ENCODE results near the gene PCDHGC5.
A peak's percentile ranks its signal among the peaks of the same experiment; 100 is the strongest.

Gene PCDHGC5

DNA sequence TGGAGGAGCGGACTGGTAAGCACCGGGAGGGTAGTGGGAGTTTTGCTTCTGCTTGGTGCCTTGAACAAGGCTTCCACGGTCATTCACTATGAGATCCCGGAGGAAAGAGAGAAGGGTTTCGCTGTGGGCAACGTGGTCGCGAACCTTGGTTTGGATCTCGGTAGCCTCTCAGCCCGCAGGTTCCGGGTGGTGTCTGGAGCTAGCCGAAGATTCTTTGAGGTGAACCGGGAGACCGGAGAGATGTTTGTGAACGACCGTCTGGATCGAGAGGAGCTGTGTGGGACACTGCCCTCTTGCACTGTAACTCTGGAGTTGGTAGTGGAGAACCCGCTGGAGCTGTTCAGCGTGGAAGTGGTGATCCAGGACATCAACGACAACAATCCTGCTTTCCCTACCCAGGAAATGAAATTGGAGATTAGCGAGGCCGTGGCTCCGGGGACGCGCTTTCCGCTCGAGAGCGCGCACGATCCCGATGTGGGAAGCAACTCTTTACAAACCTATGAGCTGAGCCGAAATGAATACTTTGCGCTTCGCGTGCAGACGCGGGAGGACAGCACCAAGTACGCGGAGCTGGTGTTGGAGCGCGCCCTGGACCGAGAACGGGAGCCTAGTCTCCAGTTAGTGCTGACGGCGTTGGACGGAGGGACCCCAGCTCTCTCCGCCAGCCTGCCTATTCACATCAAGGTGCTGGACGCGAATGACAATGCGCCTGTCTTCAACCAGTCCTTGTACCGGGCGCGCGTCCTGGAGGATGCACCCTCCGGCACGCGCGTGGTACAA lies 12.6 kb upstream of the PCDHGC5 start (continued):
- TF ChIP-seq, protein P1, sequence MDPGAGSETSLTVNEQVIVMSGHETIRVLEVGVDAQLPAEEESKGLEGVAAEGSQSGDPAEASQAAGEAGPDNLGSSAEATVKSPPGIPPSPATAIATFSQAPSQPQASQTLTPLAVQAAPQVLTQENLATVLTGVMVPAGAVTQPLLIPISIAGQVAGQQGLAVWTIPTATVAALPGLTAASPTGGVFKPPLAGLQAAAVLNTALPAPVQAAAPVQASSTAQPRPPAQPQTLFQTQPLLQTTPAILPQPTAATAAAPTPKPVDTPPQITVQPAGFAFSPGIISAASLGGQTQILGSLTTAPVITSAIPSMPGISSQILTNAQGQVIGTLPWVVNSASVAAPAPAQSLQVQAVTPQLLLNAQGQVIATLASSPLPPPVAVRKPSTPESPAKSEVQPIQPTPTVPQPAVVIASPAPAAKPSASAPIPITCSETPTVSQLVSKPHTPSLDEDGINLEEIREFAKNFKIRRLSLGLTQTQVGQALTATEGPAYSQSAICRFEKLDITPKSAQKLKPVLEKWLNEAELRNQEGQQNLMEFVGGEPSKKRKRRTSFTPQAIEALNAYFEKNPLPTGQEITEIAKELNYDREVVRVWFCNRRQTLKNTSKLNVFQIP (CRISPR knock-in tag; IDR thresholded peaks at IDR 0.05; ENCODE audit: borderline replicate concordance, low read depth), result no peak
- no peak for TF ChIP-seq SNAI2 (CRISPR knock-in tag; IDR thresholded peaks at IDR 0.05)
- no peak for TF ChIP-seq PPARA (CRISPR knock-in tag; IDR thresholded peaks at IDR 0.05; ENCODE audit: borderline replicate concordance)
- TF ChIP-seq ESRRG (CRISPR knock-in tag; IDR thresholded peaks at IDR 0.05), result no peak
- no peak for TF ChIP-seq CSDC2 (CRISPR knock-in tag; IDR thresholded peaks at IDR 0.05)
- TF ChIP-seq, protein P2, sequence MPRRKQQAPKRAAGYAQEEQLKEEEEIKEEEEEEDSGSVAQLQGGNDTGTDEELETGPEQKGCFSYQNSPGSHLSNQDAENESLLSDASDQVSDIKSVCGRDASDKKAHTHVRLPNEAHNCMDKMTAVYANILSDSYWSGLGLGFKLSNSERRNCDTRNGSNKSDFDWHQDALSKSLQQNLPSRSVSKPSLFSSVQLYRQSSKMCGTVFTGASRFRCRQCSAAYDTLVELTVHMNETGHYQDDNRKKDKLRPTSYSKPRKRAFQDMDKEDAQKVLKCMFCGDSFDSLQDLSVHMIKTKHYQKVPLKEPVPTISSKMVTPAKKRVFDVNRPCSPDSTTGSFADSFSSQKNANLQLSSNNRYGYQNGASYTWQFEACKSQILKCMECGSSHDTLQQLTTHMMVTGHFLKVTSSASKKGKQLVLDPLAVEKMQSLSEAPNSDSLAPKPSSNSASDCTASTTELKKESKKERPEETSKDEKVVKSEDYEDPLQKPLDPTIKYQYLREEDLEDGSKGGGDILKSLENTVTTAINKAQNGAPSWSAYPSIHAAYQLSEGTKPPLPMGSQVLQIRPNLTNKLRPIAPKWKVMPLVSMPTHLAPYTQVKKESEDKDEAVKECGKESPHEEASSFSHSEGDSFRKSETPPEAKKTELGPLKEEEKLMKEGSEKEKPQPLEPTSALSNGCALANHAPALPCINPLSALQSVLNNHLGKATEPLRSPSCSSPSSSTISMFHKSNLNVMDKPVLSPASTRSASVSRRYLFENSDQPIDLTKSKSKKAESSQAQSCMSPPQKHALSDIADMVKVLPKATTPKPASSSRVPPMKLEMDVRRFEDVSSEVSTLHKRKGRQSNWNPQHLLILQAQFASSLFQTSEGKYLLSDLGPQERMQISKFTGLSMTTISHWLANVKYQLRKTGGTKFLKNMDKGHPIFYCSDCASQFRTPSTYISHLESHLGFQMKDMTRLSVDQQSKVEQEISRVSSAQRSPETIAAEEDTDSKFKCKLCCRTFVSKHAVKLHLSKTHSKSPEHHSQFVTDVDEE (CRISPR knock-in tag; IDR thresholded peaks at IDR 0.05), result no peak
- TF ChIP-seq ISL1 (CRISPR knock-in tag; IDR thresholded peaks at IDR 0.05), result no peak

DNA sequence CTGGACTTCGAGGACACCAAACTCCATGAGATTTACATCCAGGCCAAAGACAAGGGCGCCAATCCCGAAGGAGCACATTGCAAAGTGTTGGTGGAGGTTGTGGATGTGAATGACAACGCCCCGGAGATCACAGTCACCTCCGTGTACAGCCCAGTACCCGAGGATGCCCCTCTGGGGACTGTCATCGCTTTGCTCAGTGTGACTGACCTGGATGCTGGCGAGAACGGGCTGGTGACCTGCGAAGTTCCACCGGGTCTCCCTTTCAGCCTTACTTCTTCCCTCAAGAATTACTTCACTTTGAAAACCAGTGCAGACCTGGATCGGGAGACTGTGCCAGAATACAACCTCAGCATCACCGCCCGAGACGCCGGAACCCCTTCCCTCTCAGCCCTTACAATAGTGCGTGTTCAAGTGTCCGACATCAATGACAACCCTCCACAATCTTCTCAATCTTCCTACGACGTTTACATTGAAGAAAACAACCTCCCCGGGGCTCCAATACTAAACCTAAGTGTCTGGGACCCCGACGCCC lies 11.8 kb upstream of the PCDHGC5 start:
- ATAC-seq, result no peak
- TF ChIP-seq, protein P3, sequence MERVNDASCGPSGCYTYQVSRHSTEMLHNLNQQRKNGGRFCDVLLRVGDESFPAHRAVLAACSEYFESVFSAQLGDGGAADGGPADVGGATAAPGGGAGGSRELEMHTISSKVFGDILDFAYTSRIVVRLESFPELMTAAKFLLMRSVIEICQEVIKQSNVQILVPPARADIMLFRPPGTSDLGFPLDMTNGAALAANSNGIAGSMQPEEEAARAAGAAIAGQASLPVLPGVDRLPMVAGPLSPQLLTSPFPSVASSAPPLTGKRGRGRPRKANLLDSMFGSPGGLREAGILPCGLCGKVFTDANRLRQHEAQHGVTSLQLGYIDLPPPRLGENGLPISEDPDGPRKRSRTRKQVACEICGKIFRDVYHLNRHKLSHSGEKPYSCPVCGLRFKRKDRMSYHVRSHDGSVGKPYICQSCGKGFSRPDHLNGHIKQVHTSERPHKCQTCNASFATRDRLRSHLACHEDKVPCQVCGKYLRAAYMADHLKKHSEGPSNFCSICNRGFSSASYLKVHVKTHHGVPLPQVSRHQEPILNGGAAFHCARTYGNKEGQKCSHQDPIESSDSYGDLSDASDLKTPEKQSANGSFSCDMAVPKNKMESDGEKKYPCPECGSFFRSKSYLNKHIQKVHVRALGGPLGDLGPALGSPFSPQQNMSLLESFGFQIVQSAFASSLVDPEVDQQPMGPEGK (CRISPR knock-in tag; IDR thresholded peaks at IDR 0.05; ENCODE audit: borderline replicate concordance), result no peak
- TF ChIP-seq TCF4 (CRISPR knock-in tag; IDR thresholded peaks at IDR 0.05; ENCODE audit: borderline replicate concordance) (no peak), PPARA (CRISPR knock-in tag; IDR thresholded peaks at IDR 0.05; ENCODE audit: borderline replicate concordance) (no peak), RARB (CRISPR knock-in tag; IDR thresholded peaks at IDR 0.05) (no peak), ZNF565 (CRISPR knock-in tag; conservative IDR thresholded peaks at IDR 0.05; ENCODE audit: low read depth) (no peak)

DNA sequence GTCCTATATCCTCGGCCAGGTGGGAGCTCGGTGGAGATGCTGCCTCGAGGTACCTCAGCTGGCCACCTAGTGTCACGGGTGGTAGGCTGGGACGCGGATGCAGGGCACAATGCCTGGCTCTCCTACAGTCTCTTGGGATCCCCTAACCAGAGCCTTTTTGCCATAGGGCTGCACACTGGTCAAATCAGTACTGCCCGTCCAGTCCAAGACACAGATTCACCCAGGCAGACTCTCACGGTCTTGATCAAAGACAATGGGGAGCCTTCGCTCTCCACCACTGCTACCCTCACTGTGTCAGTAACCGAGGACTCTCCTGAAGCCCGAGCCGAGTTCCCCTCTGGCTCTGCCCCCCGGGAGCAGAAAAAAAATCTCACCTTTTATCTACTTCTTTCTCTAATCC lies 11.1 kb upstream of the PCDHGC5 start:
- TF ChIP-seq OSR1 (CRISPR knock-in tag; IDR thresholded peaks at IDR 0.05) (no peak), ZFP3 (CRISPR knock-in tag; IDR thresholded peaks at IDR 0.05) (no peak), CSDC2 (CRISPR knock-in tag; IDR thresholded peaks at IDR 0.05) (no peak), ARNTL (CRISPR knock-in tag; IDR thresholded peaks at IDR 0.05; ENCODE audit: borderline replicate concordance, low read depth) (no peak), TOX (CRISPR knock-in tag; IDR thresholded peaks at IDR 0.05; ENCODE audit: borderline replicate concordance) (no peak), SNAI2 (CRISPR knock-in tag; IDR thresholded peaks at IDR 0.05) (no peak), ZNF565 (CRISPR knock-in tag; conservative IDR thresholded peaks at IDR 0.05; ENCODE audit: low read depth) (no peak), ZC3H10 (CRISPR knock-in tag; IDR thresholded peaks at IDR 0.05) (no peak), ZNF8 (CRISPR knock-in tag; IDR thresholded peaks at IDR 0.05) (no peak), ZNF70 (CRISPR knock-in tag; IDR thresholded peaks at IDR 0.05) (no peak)
- TF ChIP-seq, protein P1 (CRISPR knock-in tag; IDR thresholded peaks at IDR 0.05; ENCODE audit: borderline replicate concordance, low read depth), result no peak
- ATAC-seq, result peak; percentile 7

DNA sequence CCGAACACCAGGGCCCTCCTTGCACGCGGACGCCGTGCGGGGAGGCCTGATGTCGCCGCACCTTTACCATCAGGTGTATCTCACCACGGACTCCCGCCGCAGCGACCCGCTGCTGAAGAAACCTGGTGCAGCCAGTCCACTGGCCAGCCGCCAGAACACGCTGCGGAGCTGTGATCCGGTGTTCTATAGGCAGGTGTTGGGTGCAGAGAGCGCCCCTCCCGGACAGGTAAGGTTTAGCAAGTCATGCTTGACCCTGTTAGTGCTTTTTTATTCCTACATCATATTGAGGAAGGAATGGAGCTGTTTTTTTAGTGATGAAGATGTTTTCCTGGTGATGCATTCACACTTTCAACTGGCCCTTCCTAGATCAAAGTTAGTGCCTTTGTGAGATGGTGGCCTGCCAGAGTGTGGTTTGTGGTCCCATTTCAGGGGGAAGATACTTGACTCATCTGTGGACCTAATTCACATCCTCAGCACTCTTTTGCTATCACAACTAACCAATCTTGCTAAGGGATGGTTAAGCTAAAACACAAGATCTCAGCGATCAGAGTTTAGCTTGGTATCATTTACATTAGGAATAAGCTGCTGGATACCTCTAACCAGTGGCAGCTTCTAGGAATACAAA lies 10.4 kb upstream of the PCDHGC5 start:
- ATAC-seq, result no peak
- TF ChIP-seq, protein P3 (CRISPR knock-in tag; IDR thresholded peaks at IDR 0.05; ENCODE audit: borderline replicate concordance), result no peak
- TF ChIP-seq RARB (CRISPR knock-in tag; IDR thresholded peaks at IDR 0.05) (no peak), ZNF8 (CRISPR knock-in tag; IDR thresholded peaks at IDR 0.05) (no peak), BACH2 (CRISPR knock-in tag; IDR thresholded peaks at IDR 0.05; ENCODE audit: borderline replicate concordance) (no peak), ZNF565 (CRISPR knock-in tag; conservative IDR thresholded peaks at IDR 0.05; ENCODE audit: low read depth) (no peak), ZNF70 (CRISPR knock-in tag; IDR thresholded peaks at IDR 0.05) (no peak), ESRRG (CRISPR knock-in tag; IDR thresholded peaks at IDR 0.05) (no peak), ISL1 (CRISPR knock-in tag; IDR thresholded peaks at IDR 0.05) (no peak), OSR1 (CRISPR knock-in tag; IDR thresholded peaks at IDR 0.05) (no peak), ZFP30 (CRISPR knock-in tag; IDR thresholded peaks at IDR 0.05) (no peak), CSDC2 (CRISPR knock-in tag; IDR thresholded peaks at IDR 0.05) (no peak), ZFP3 (CRISPR knock-in tag; IDR thresholded peaks at IDR 0.05) (no peak), TOX (CRISPR knock-in tag; IDR thresholded peaks at IDR 0.05; ENCODE audit: borderline replicate concordance) (no peak)
- TF ChIP-seq, protein P2 (CRISPR knock-in tag; IDR thresholded peaks at IDR 0.05), result no peak

Data from SK-N-SH treated with all-trans-retinoic acid at 6 μM for 48 hours (cell line).